ENCODE data around the gene CDC42EP3.

CDC42EP3 gene

GRCh38 chr2:37654419-37654818, 17.0 kb downstream of the CDC42EP3 start:
- DNase-seq = no peak

- DNase-seq = no peak
Measured at GRCh38 chr2:37653805-37654378, 17.6 kb downstream of the CDC42EP3 start.

GRCh38 chr2:37653093-37653492, 18.3 kb downstream of the CDC42EP3 start:
- DNase-seq = no peak

- no peak for DNase-seq
Measured at GRCh38 chr2:37652199-37652640, 19.2 kb downstream of the CDC42EP3 start.

GRCh38 chr2:37650548-37651093, 20.8 kb downstream of the CDC42EP3 start:
- no peak for DNase-seq

- DNase-seq = no peak
Measured at GRCh38 chr2:37649518-37649917, 21.9 kb downstream of the CDC42EP3 start.

- DNase-seq = peak; percentile 15
Measured at GRCh38 chr2:37648331-37649011, 23.0 kb downstream of the CDC42EP3 start.

- DNase-seq = no peak
Measured at GRCh38 chr2:37647971-37648330, 23.5 kb downstream of the CDC42EP3 start.

GRCh38 chr2:37645836-37646235, 25.6 kb downstream of the CDC42EP3 start:
- DNase-seq = no peak

GRCh38 chr2:37645362-37645761, 26.1 kb downstream of the CDC42EP3 start:
- no peak for DNase-seq

- no peak for DNase-seq
Measured at GRCh38 chr2:37644191-37644590, 27.3 kb downstream of the CDC42EP3 start.

- DNase-seq = no peak
Measured at GRCh38 chr2:37643730-37644078, 27.7 kb downstream of the CDC42EP3 start.

- DNase-seq = no peak
Measured at GRCh38 chr2:37642907-37643729, 28.3 kb downstream of the CDC42EP3 start.

GRCh38 chr2:37641582-37642171, 29.8 kb downstream of the CDC42EP3 start:
- no peak for DNase-seq

- DNase-seq = no peak
Measured at GRCh38 chr2:37639631-37640030, 31.8 kb downstream of the CDC42EP3 start.

- no peak for DNase-seq
Measured at GRCh38 chr2:37638973-37639372, 32.5 kb downstream of the CDC42EP3 start.

GRCh38 chr2:37637985-37638384, 33.5 kb downstream of the CDC42EP3 start:
- no peak for DNase-seq

- DNase-seq = no peak
Measured at GRCh38 chr2:37637190-37637860, 34.1 kb downstream of the CDC42EP3 start.

GRCh38 chr2:37636381-37637066, 34.9 kb downstream of the CDC42EP3 start:
- DNase-seq = no peak

GRCh38 chr2:37635504-37636380, 35.7 kb downstream of the CDC42EP3 start:
- DNase-seq = no peak

- DNase-seq = no peak
Measured at GRCh38 chr2:37634914-37635503, 36.4 kb downstream of the CDC42EP3 start.

Data from NK-92 treated with Interleukin-12 subunit alpha and Interleukin-12 subunit beta, amount 100 ng/mL, for 24 hours (cell line).